Smooth muscle cell (in vitro differentiated cells): ENCODE measurements around the gene DAP. TPM values are rescaled to one million over a fixed set of nuclear protein-coding genes. Genes with fewer than 3 reads are reported as not detected.

ENCODE experiments used
- DNase-seq: peaks from one replicate; lab custom pipeline; 2025; ENCODE audit not compliant: unreplicated experiment; lab: John Stamatoyannopoulos, UW
- H2AFZ ChIP-seq: fragments of 200-600 bp; sonication (generic); 2 replicates; pipeline ENCODE4 v1.6.0; 2016; ENCODE audit warnings: antibody characterized with exemption, low read depth, mild to moderate bottlenecking
- H3F3A ChIP-seq: fragments of 200-600 bp; sonication (generic); 2 replicates; pipeline ENCODE4 v1.6.0; 2017; ENCODE audit warnings: antibody characterized with exemption, low read depth
- H3K27ac ChIP-seq: fragments of 200-600 bp; sonication (generic); 2 replicates; pipeline ENCODE4 v1.5.1; 2016; ENCODE audit warnings: low read depth, mild to moderate bottlenecking
- H3K27me3 ChIP-seq: fragments of 200-600 bp; sonication (generic); 2 replicates; pipeline ENCODE4 v1.6.1; 2016; ENCODE audit warnings: low read depth, mild to moderate bottlenecking
- H3K36me3 ChIP-seq: fragments of 200-600 bp; sonication (generic); 2 replicates; pipeline ENCODE4 v1.5.1; 2016; ENCODE audit warnings: low read depth
- H3K4me1 ChIP-seq: fragments of 200-600 bp; sonication (generic); 2 replicates; pipeline ENCODE4 v1.5.1; 2016; ENCODE audit warnings: low read depth
- H3K4me2 ChIP-seq: fragments of 200-600 bp; sonication (generic); 2 replicates; pipeline ENCODE4 v1.6.0; 2016; ENCODE audit warnings: mild to moderate bottlenecking
- H3K4me3 ChIP-seq: fragments of 200-600 bp; sonication (generic); 2 replicates; pipeline ENCODE4 v1.5.1; 2016; ENCODE audit warnings: mild to moderate bottlenecking
- H3K79me2 ChIP-seq: fragments of 200-600 bp; sonication (generic); 2 replicates; pipeline ENCODE4 v1.6.0; 2016; ENCODE audit warnings: low read depth, mild to moderate bottlenecking
- H3K9ac ChIP-seq: fragments of 200-600 bp; sonication (generic); 2 replicates; pipeline ENCODE4 v1.6.0; 2016; ENCODE audit warnings: low read depth
- H3K9me3 ChIP-seq: fragments of 200-600 bp; sonication (generic); replicated peaks from 2 replicates; pipeline ENCODE4 v1.5.1; 2016; ENCODE audit warnings: low read depth
- H4K20me1 ChIP-seq: fragments of 200-600 bp; sonication (generic); 2 replicates; pipeline ENCODE4 v1.6.0; 2016; ENCODE audit warnings: low read depth
- WGBS: methylation state at CpG from one replicate; pipeline ENCODE4 v1.1.7; 2016; ENCODE audit warnings: low lambda C conversion rate; 5-methylcytosine and 5-hydroxymethylcytosine counted together
- polyA plus RNA-seq: library from polyadenylated mRNA; unstranded; fragments of >200 nt; fragmentation: Nextera tagmentation; extraction: Ambion mirVana; gene quantifications from 2 replicates; pipeline ENCODE4 v1.2.1, GENCODE V29; 2016
- total RNA-seq: library from RNA; depleted of rRNA; stranded (reverse); fragments of >200 nt; gene quantifications from 2 replicates; pipeline ENCODE4 v1.2.3, GENCODE V29; 2014
- TF ChIP-seq, protein P1 (sequence below): fragments of 200-600 bp; sonication (generic); IDR thresholded peaks from 2 replicates; pipeline ENCODE4 v1.5.1; 2017; ENCODE audit warnings: borderline replicate concordance, mild to moderate bottlenecking, antibody characterized with exemption; ENCODE audit not compliant: insufficient read depth, poor library complexity, severe bottlenecking

Gene DAP
- total and polyA plus RNA-seq, 2 experiments from 2014 or later = 52.3 to 190 TPM

- Histone ChIP-seq H3K4me3 (no peak overlapping the region), H4K20me1 (peaks cover 90% of the 10 kb centered on the region), H3K79me2 (peaks cover 8% of the 10 kb centered on the region), H3K27ac (no peak overlapping the region), H3K4me1 (peaks cover 3% of the 10 kb centered on the region), H2AFZ (no peak overlapping the region), H3K27me3 (no peaks in the 10 kb centered on the region), H3K36me3 (peaks cover 8% of the 10 kb centered on the region), H3F3A (no peaks in the 10 kb centered on the region), H3K9ac (no peak overlapping the region), H3K9me3 (no peaks in the 10 kb centered on the region), H3K4me2 (no peak overlapping the region)
- 90% methylated on average over 9 of the region's 9 CpGs for WGBS
- DNase-seq = no peak
- TF ChIP-seq, protein P1, sequence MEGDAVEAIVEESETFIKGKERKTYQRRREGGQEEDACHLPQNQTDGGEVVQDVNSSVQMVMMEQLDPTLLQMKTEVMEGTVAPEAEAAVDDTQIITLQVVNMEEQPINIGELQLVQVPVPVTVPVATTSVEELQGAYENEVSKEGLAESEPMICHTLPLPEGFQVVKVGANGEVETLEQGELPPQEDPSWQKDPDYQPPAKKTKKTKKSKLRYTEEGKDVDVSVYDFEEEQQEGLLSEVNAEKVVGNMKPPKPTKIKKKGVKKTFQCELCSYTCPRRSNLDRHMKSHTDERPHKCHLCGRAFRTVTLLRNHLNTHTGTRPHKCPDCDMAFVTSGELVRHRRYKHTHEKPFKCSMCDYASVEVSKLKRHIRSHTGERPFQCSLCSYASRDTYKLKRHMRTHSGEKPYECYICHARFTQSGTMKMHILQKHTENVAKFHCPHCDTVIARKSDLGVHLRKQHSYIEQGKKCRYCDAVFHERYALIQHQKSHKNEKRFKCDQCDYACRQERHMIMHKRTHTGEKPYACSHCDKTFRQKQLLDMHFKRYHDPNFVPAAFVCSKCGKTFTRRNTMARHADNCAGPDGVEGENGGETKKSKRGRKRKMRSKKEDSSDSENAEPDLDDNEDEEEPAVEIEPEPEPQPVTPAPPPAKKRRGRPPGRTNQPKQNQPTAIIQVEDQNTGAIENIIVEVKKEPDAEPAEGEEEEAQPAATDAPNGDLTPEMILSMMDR = no peak
Measured at GRCh38 chr5:10729320-10730042, 31.6 kb downstream of the DAP start.

DNA sequence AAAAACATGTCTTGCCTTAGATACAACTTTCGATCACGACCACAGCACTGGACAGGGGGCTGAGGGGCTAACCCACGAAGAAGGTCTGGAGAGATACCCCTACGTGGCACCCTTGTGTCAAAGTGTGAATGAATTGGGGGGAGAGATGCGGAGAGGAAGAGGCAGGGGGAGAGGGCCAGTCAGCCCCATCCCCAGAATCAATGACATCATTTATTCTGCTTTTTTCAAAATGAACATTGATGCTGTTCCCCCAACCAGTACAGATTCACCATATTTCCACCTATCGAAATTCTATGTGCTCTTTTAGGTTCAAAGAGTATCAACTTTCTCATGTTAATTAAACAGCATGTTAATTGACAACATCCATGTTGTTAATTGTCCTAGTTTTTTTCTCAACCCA, 32.4 kb downstream of the DAP start:
- H3K4me2 ChIP-seq = no peak overlapping the region
- peaks cover 8% of the 10 kb centered on the region for H3K36me3 ChIP-seq
- H4K20me1 ChIP-seq = peaks cover 90% of the 10 kb centered on the region
- WGBS = 93% methylated on average over 6 of the region's 6 CpGs
- no peak overlapping the region for H3K4me3 ChIP-seq
- H3K27ac ChIP-seq = no peak overlapping the region
- no peaks in the 10 kb centered on the region for H3K9me3 ChIP-seq
- no peaks in the 10 kb centered on the region for H3F3A ChIP-seq
- no peak overlapping the region for H3K9ac ChIP-seq
- H3K79me2 ChIP-seq = peaks cover 4% of the 10 kb centered on the region
- DNase-seq = no peak
- no peak overlapping the region for H2AFZ ChIP-seq
- H3K27me3 ChIP-seq = no peaks in the 10 kb centered on the region
- TF ChIP-seq, protein P1 = no peak
- H3K4me1 ChIP-seq = peaks cover 3% of the 10 kb centered on the region

- Histone ChIP-seq H3K4me1 (peaks cover 3% of the 10 kb centered on the region), H4K20me1 (peaks cover 90% of the 10 kb centered on the region), H3K9ac (no peak overlapping the region), H3K4me3 (no peak overlapping the region), H3F3A (no peaks in the 10 kb centered on the region), H3K27ac (no peak overlapping the region), H3K9me3 (no peaks in the 10 kb centered on the region), H3K4me2 (no peak overlapping the region), H3K79me2 (peaks cover 4% of the 10 kb centered on the region), H3K27me3 (no peaks in the 10 kb centered on the region), H2AFZ (no peak overlapping the region), H3K36me3 (peaks cover 8% of the 10 kb centered on the region)
- TF ChIP-seq, protein P1 = no peak
- DNase-seq = no peak
- WGBS = 98% methylated on average over 3 of the region's 3 CpGs
Measured at GRCh38 chr5:10727861-10728260, 33.2 kb downstream of the DAP start.
